Astrocyte of the spinal cord (primary cell): ENCODE measurements around the gene GALNT16.

Experiments
- DNase-seq: peaks from one replicate; pipeline ENCODE4 v3.0.0; 2011; ENCODE audit warnings: low read depth, low spot score
- H3K4me3 ChIP-seq: 2 replicates; pipeline ENCODE4 v1.5.1; 2011; ENCODE audit warnings: low read depth, mild to moderate bottlenecking, low read length, moderate library complexity
- in situ Hi-C: cut with HindIII; loops from 2 replicates; pipeline ENCODE4 v1.10.0; 2017; ENCODE audit warnings: low sequenced_read_pairs
- TF ChIP-seq, protein P1 (sequence below): IDR thresholded peaks from 2 replicates; pipeline ENCODE4 v1.5.1; 2012; ENCODE audit warnings: low read depth, mild to moderate bottlenecking, low read length, inconsistent platforms

Gene GALNT16

DNA sequence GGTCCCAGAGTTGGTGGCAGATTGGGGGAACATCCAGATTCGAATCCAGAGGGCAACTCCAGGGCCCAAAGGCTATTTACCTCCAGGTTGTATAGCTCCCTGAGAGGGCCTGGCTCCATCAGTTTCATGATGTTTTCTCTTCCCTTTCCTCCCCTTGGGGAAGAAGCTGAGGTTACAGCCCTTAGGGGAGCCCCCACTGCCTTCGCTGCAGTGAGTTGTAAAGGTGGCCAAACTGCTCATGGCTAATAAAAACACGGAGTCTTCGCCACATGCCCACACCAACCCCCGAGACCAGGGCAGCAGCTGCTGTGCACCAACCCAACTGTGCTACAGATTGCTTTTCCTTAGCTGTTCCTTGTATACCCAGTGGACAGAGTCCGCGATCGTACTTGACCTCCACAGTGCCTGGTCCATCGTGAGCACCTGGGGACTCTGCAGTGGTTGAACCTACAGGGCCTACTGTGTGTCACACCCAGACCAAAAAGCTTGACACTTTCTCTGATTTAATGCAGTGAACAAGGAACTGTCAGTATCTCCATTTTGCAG lies 20.9 kb downstream of the GALNT16 start:
- H3K4me3 ChIP-seq = no peak overlapping the region
- TF ChIP-seq, protein P1, sequence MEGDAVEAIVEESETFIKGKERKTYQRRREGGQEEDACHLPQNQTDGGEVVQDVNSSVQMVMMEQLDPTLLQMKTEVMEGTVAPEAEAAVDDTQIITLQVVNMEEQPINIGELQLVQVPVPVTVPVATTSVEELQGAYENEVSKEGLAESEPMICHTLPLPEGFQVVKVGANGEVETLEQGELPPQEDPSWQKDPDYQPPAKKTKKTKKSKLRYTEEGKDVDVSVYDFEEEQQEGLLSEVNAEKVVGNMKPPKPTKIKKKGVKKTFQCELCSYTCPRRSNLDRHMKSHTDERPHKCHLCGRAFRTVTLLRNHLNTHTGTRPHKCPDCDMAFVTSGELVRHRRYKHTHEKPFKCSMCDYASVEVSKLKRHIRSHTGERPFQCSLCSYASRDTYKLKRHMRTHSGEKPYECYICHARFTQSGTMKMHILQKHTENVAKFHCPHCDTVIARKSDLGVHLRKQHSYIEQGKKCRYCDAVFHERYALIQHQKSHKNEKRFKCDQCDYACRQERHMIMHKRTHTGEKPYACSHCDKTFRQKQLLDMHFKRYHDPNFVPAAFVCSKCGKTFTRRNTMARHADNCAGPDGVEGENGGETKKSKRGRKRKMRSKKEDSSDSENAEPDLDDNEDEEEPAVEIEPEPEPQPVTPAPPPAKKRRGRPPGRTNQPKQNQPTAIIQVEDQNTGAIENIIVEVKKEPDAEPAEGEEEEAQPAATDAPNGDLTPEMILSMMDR = no peak
- in situ Hi-C loops = no loop called here
- DNase-seq = no peak

DNA sequence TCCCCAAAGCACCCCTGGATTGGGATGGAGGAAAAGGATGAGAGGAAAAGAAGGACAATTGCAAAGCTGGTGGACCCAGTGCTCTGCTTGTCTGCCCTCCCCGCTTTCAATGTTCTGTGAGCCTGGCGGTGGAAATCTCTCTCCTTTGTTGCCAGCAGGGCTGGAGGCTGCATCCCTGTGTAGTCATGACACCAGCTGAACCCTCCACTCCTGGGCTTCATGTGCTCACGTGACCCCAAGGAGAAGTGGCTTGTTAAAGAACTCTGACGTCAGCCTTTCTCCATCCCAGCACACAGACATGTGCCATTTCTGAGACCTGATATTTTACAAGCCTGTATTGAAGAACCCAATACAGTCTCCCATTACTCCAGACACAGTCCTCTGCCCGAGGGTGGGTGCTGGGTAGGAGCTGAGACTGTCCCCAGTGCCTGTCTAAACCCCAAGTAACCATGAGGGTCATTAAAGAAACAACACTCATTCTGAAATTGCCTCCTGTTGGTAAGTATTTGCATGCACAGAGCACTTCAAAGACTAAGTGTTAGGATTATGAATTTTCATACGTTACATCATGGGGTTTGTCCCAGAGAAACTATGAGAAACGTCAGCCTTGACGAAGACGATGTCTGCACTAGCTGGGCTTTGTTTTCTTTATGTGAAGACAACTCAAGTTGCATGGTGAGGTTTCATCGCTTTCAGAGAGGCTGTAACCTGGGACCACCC lies 21.7 kb downstream of the GALNT16 start:
- TF ChIP-seq, protein P1 = no peak
- no peak overlapping the region for H3K4me3 ChIP-seq
- DNase-seq = no peak
- in situ Hi-C loops = no loop called here

DNA sequence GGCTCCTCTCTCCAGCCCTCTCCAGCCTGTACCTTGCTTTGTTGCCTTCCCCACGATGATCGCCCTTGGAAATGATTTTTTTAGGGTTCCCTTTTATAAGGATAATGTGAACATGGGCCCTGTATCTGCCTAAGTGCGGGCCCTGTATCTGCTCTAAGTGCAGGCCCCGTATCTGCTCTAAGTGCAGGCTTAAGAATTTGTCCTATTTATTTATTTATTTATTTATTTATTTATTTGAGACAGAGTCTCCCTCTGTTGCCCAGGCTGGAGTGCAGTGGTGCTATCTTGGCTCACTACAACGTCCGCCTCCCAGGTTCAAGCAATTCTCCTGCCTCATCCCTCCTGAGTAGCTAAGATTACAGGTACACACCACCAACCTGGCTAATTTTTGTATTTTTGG lies 22.5 kb downstream of the GALNT16 start:
- H3K4me3 ChIP-seq = no peak overlapping the region
- no peak for DNase-seq
- in situ Hi-C loops = no loop called here
- TF ChIP-seq, protein P1 = no peak

DNA sequence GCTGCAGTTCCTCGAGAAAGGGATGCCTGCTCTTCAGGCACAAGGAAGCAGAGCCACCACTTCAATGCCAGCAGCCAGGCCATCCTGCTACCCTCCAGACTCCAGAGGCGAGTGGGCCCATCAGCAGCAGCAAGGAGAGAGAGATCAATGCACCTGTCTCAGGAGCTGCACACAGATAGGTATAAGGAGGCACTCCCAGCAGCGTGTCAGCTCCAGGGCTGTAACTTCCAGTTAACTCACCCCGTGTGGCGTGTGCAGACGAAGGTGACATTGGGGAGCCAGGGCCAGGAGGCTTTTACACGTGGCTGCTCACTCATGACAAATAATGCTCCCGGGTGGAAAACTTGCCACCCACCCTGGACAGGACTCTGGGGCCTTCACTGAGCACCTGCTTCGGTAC lies 24.2 kb downstream of the GALNT16 start:
- DNase-seq = no peak
- in situ Hi-C loops = no loop called here
- no peak overlapping the region for H3K4me3 ChIP-seq
- TF ChIP-seq, protein P1 = no peak

DNA sequence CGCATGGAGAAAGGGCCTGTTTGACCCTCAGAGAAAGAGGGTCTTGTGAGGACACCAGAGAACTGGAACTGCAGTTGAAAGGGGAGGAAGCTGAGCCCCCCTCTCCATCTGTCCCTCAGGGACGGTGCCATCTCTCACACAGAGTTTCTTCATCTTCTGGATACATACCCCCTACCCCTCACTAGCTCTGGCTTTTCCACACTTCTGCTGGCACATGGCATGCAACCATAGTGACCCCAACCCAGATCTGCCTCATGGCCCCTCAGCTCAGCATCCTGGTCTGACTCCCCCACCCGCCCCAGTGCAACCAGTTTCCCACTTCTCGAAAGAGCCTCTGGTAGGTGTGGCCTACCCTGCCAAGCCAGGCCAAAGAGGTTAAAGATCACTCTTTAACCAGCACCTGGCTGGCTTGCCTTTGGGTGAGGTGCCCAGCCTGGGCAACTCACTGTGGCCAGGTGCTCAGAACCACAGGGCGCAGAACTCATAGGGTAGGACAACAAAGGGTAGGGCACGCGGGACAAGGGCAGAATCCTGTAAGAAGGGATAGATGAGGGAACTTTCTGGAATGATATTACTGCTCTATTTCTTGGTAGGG lies 25.8 kb downstream of the GALNT16 start:
- no peak overlapping the region for H3K4me3 ChIP-seq
- TF ChIP-seq, protein P1 = no peak
- in situ Hi-C loops = no loop called here
- no peak for DNase-seq

DNA sequence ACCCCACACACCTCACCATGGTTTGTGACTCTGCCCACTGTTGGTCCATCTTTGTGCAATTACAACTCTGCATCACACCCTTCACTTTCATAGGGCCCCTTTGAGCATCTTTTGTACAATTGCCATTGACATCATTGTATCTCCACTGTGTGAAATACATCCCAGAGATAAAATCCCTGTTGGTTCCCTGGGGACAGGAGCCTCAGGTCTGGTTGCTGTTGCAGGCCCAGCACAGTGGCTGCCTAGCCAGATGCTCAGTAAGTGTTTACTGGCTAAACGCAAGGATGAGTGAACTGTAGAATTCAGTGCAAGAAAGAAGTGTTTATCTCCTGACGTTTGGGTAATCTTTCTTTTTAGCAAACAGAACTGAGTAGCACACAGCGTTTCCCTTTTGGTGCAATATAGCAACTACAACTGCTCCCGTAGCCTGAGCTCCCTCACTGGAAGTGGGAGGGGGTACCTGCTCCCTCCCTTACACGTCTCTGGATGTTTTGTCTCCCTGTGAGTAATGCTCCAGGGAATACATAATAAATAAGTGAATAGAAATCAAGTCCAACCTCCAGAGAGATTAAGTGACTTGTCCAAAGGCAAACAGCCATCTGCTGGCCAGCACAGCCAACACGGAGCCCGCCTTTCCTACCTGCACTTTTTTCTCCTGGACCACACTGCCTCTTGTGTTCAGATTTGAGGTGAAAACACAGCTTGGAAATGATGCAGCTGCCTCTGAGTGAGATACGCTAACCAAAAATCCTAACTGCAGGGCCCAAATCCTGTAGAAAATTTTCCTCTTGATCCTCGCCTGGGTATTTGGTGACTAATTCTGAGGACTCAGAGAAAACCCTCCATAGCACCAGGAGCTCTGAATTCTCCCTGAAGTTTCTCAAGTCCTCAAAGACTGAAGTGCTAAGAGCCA lies 27.4 kb downstream of the GALNT16 start:
- peak; percentile 10 for DNase-seq
- H3K4me3 ChIP-seq = no peak overlapping the region
- in situ Hi-C loops = no loop called here
- TF ChIP-seq, protein P1 = peak; percentile 31
